Measurements from ENCODE around the gene AP2A2.
A peak's percentile ranks its signal among the peaks of the same experiment; 100 is the strongest.

The AP2A2 gene

GRCh38 chr11:993632-994167 lies 68.0 kb downstream of the AP2A2 start:
- no peak overlapping the region for H2BK12ac ChIP-seq (ENCODE audit: low read length)
- peaks cover 39 to 67% of the 10 kb centered on the region in 2 donors for H3K36me3 ChIP-seq (replicated peaks in 1 of 2; ENCODE audit: control insufficient read depth in 2 of 2, insufficient read depth in 2 of 2, low read length in 2 of 2)
- WGBS, 2 donors (ENCODE audit: extremely low coverage in 2 of 2, insufficient read length in 2 of 2, insufficient replicate concordance in 1 of 2) = no CpG with 5 or more reads among the region's 35 CpGs

DNA sequence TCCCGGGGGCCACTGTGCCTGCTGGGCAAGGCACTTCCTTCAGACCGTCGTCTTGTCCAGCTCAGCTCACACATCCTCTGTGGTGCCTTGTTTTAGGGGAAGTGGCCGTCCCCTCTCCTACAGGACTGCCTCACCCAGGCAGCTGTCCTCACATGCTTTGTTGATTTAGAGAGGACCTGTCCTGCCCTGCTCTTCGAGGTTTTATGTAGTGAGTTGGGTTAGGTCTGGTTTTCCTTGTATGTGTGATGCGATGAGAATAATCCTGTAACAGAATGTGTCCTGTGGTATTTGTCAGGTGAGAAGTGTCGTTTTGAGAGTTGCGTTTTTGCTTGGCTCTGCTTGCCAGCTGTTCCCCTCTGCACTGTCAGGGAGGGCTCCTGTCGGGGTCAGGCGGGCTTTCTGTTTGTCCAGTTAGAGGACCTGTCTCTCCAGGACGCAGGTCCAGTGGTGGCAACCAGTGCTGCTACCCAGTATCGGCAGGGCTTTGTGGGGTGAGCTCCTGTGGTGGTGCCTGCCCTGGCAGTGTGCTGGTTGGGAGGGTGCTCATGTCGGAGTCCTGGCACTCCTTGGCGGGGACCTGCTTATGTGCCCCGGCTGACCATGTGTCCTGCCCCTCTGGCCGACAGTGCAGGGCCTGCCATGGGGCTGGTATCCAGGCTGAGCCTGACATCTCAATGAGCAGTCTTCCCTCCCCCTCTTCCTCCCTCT lies 69.5 kb downstream of the AP2A2 start:
- Histone ChIP-seq H2BK120ac (ENCODE audit: low read depth, low read length) (no peak overlapping the region), H2AK5ac (ENCODE audit: low read depth, low read length) (no peak overlapping the region), H3K23ac (ENCODE audit: low read depth, low read length, poor library complexity) (no peak overlapping the region), H4K91ac (ENCODE audit: low read depth, low read length, poor library complexity) (peak overlapping the region; percentile 7), H2BK12ac (ENCODE audit: low read length) (no peak overlapping the region), H3K79me1 (ENCODE audit: low read depth, low read length) (peaks cover 8% of the 10 kb centered on the region), H3K4me1 (ENCODE audit: control insufficient read depth in 2 of 2, insufficient read depth in 1 of 2, low read depth in 1 of 2, low read length in 2 of 2) (peaks cover 3 to 7% of the 10 kb centered on the region in 2 donors), H3K27me3 (ENCODE audit: control insufficient read depth in 3 of 3, insufficient read depth in 3 of 3, low read depth in 1 of 3, low read length in 3 of 3) (no peaks in the 10 kb centered on the region), H3K4me2 (ENCODE audit: insufficient read depth, low read length, poor library complexity, severe bottlenecking) (no peak overlapping the region), H3K27ac (replicated peaks; ENCODE audit: low read length) (no peak overlapping the region), H2BK15ac (ENCODE audit: low read length) (no peak overlapping the region), H3K4ac (ENCODE audit: low read length) (no peak overlapping the region), H3K14ac (ENCODE audit: low read length) (peak overlapping the region; percentile 31), H3K9me3 (replicated peaks in 1 of 2; ENCODE audit: control insufficient read depth in 2 of 2, insufficient read depth in 1 of 2, low read depth in 1 of 2, low read length in 2 of 2) (no peaks in the 10 kb centered on the region), H3K4me3 (ENCODE audit: low read length in 2 of 2) (no peak overlapping the region), H2AFZ (ENCODE audit: low read length) (no peak overlapping the region), H3K18ac (ENCODE audit: low read length) (no peak overlapping the region), H3K36me3 (replicated peaks in 1 of 2; ENCODE audit: control insufficient read depth in 2 of 2, insufficient read depth in 2 of 2, low read length in 2 of 2) (peaks cover 30 to 63% of the 10 kb centered on the region in 2 donors), H2BK5ac (ENCODE audit: low read length) (no peak overlapping the region), H3K9ac (ENCODE audit: low read depth, low read length, poor library complexity) (no peak overlapping the region), H4K8ac (ENCODE audit: low read depth, low read length) (no peak overlapping the region)
- WGBS, 2 donors (ENCODE audit: extremely low coverage in 2 of 2, insufficient read length in 2 of 2, insufficient replicate concordance in 1 of 2) = no CpG with 5 or more reads among the region's 16 CpGs
- no peak for DNase-seq (ENCODE audit: low spot score)

More at GRCh38 chr11:993632-994167, 68.0 kb downstream of the AP2A2 start:
- DNase-seq (ENCODE audit: low spot score) = no peak
- no peaks in the 10 kb centered on the region for H3K9me3 ChIP-seq (replicated peaks in 1 of 2; ENCODE audit: control insufficient read depth in 2 of 2, insufficient read depth in 1 of 2, low read depth in 1 of 2, low read length in 2 of 2)
- peaks cover 3 to 7% of the 10 kb centered on the region in 2 donors for H3K4me1 ChIP-seq (ENCODE audit: control insufficient read depth in 2 of 2, insufficient read depth in 1 of 2, low read depth in 1 of 2, low read length in 2 of 2)
- H3K23ac ChIP-seq (ENCODE audit: low read depth, low read length, poor library complexity) = no peak overlapping the region
- no peak overlapping the region for H4K91ac ChIP-seq (ENCODE audit: low read depth, low read length, poor library complexity)
- no peak overlapping the region for H2BK120ac ChIP-seq (ENCODE audit: low read depth, low read length)
- H3K27me3 ChIP-seq (ENCODE audit: control insufficient read depth in 3 of 3, insufficient read depth in 3 of 3, low read depth in 1 of 3, low read length in 3 of 3) = no peaks in the 10 kb centered on the region
- H3K4me3 ChIP-seq (ENCODE audit: low read length in 2 of 2) = peak overlapping the region in 1 of 2 donors; percentile 67
- H2BK15ac ChIP-seq (ENCODE audit: low read length) = no peak overlapping the region
- H3K4ac ChIP-seq (ENCODE audit: low read length) = no peak overlapping the region
- H3K9ac ChIP-seq (ENCODE audit: low read depth, low read length, poor library complexity) = no peak overlapping the region
- H3K14ac ChIP-seq (ENCODE audit: low read length) = no peak overlapping the region
- H2AFZ ChIP-seq (ENCODE audit: low read length) = no peak overlapping the region
- no peak overlapping the region for H2AK5ac ChIP-seq (ENCODE audit: low read depth, low read length)
- H4K8ac ChIP-seq (ENCODE audit: low read depth, low read length) = peak overlapping the region; percentile 43
- H3K4me2 ChIP-seq (ENCODE audit: insufficient read depth, low read length, poor library complexity, severe bottlenecking) = no peak overlapping the region
- H3K27ac ChIP-seq (replicated peaks; ENCODE audit: low read length) = no peak overlapping the region
- H2BK5ac ChIP-seq (ENCODE audit: low read length) = no peak overlapping the region
- H3K79me1 ChIP-seq (ENCODE audit: low read depth, low read length) = peaks cover 6% of the 10 kb centered on the region
- H3K18ac ChIP-seq (ENCODE audit: low read length) = no peak overlapping the region

- no CpG with 5 or more reads among the region's 22 CpGs for WGBS, 2 donors (ENCODE audit: extremely low coverage in 2 of 2, insufficient read length in 2 of 2, insufficient replicate concordance in 1 of 2)
- H3K79me1 ChIP-seq (ENCODE audit: low read depth, low read length) = peaks cover 10% of the 10 kb centered on the region
- peaks cover 31 to 66% of the 10 kb centered on the region in 2 donors for H3K36me3 ChIP-seq (replicated peaks in 1 of 2; ENCODE audit: control insufficient read depth in 2 of 2, insufficient read depth in 2 of 2, low read length in 2 of 2)
- H3K4me3 ChIP-seq (ENCODE audit: low read length in 2 of 2) = no peak overlapping the region
- H4K91ac ChIP-seq (ENCODE audit: low read depth, low read length, poor library complexity) = no peak overlapping the region
- H2BK15ac ChIP-seq (ENCODE audit: low read length) = no peak overlapping the region
- H3K4me2 ChIP-seq (ENCODE audit: insufficient read depth, low read length, poor library complexity, severe bottlenecking) = no peak overlapping the region
- no peak overlapping the region for H2AFZ ChIP-seq (ENCODE audit: low read length)
- no peak overlapping the region for H2BK12ac ChIP-seq (ENCODE audit: low read length)
- H3K4me1 ChIP-seq (ENCODE audit: control insufficient read depth in 2 of 2, insufficient read depth in 1 of 2, low read depth in 1 of 2, low read length in 2 of 2) = peaks cover 3 to 7% of the 10 kb centered on the region in 2 donors
- no peak overlapping the region for H3K9ac ChIP-seq (ENCODE audit: low read depth, low read length, poor library complexity)
- no peak overlapping the region for H2AK5ac ChIP-seq (ENCODE audit: low read depth, low read length)
- no peak overlapping the region for H4K8ac ChIP-seq (ENCODE audit: low read depth, low read length)
- H3K23ac ChIP-seq (ENCODE audit: low read depth, low read length, poor library complexity) = no peak overlapping the region
- H3K27ac ChIP-seq (replicated peaks; ENCODE audit: low read length) = peak overlapping the region; percentile 39
- no peak overlapping the region for H2BK5ac ChIP-seq (ENCODE audit: low read length)
- H3K9me3 ChIP-seq (replicated peaks in 1 of 2; ENCODE audit: control insufficient read depth in 2 of 2, insufficient read depth in 1 of 2, low read depth in 1 of 2, low read length in 2 of 2) = no peaks in the 10 kb centered on the region
- H3K18ac ChIP-seq (ENCODE audit: low read length) = no peak overlapping the region
- no peak overlapping the region for H2BK120ac ChIP-seq (ENCODE audit: low read depth, low read length)
- no peak overlapping the region for H3K4ac ChIP-seq (ENCODE audit: low read length)
- no peak overlapping the region for H3K14ac ChIP-seq (ENCODE audit: low read length)
- no peaks in the 10 kb centered on the region for H3K27me3 ChIP-seq (ENCODE audit: control insufficient read depth in 3 of 3, insufficient read depth in 3 of 3, low read depth in 1 of 3, low read length in 3 of 3)
- peak; percentile 48 for DNase-seq (ENCODE audit: low spot score)
Observed at GRCh38 chr11:995752-996420, 70.2 kb downstream of the AP2A2 start.

DNA sequence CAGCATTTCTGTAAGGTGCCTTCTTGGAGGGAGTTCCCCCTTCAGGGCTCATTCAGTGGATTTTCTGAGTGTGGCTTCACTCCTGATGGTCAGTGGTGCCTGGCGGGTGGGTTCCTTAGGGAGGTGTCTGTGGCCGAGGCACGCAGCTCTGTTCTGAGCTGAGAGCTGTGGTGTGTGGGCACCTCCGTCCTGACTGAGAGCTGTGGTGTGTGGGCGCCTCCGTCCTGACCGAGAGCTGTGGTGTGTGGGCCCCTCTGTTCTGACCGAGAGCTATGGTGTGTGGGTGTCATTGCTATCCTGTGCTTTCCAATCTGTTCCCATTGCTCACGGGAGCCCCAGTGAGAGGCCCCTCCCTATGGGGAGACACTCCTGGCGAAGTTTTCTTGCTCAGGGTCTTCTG lies 71.0 kb downstream of the AP2A2 start:
- WGBS, 2 donors (ENCODE audit: extremely low coverage in 2 of 2, insufficient read length in 2 of 2, insufficient replicate concordance in 1 of 2) = no CpG with 5 or more reads among the region's 10 CpGs
- no peak overlapping the region for H2BK5ac ChIP-seq (ENCODE audit: low read length)
- no peak overlapping the region for H3K14ac ChIP-seq (ENCODE audit: low read length)
- H3K23ac ChIP-seq (ENCODE audit: low read depth, low read length, poor library complexity) = no peak overlapping the region
- no peaks in the 10 kb centered on the region for H3K27me3 ChIP-seq (ENCODE audit: control insufficient read depth in 3 of 3, insufficient read depth in 3 of 3, low read depth in 1 of 3, low read length in 3 of 3)
- peaks cover 31 to 68% of the 10 kb centered on the region in 2 donors for H3K36me3 ChIP-seq (replicated peaks in 1 of 2; ENCODE audit: control insufficient read depth in 2 of 2, insufficient read depth in 2 of 2, low read length in 2 of 2)
- peaks cover 3 to 7% of the 10 kb centered on the region in 2 donors for H3K4me1 ChIP-seq (ENCODE audit: control insufficient read depth in 2 of 2, insufficient read depth in 1 of 2, low read depth in 1 of 2, low read length in 2 of 2)
- H2AK5ac ChIP-seq (ENCODE audit: low read depth, low read length) = no peak overlapping the region
- H2AFZ ChIP-seq (ENCODE audit: low read length) = no peak overlapping the region
- DNase-seq (ENCODE audit: low spot score) = no peak
- no peak overlapping the region for H4K8ac ChIP-seq (ENCODE audit: low read depth, low read length)
- no peak overlapping the region for H2BK120ac ChIP-seq (ENCODE audit: low read depth, low read length)
- H2BK15ac ChIP-seq (ENCODE audit: low read length) = no peak overlapping the region
- no peak overlapping the region for H3K4ac ChIP-seq (ENCODE audit: low read length)
- no peak overlapping the region for H2BK12ac ChIP-seq (ENCODE audit: low read length)
- H4K91ac ChIP-seq (ENCODE audit: low read depth, low read length, poor library complexity) = no peak overlapping the region
- no peaks in the 10 kb centered on the region for H3K9me3 ChIP-seq (replicated peaks in 1 of 2; ENCODE audit: control insufficient read depth in 2 of 2, insufficient read depth in 1 of 2, low read depth in 1 of 2, low read length in 2 of 2)
- no peak overlapping the region for H3K18ac ChIP-seq (ENCODE audit: low read length)
- no peak overlapping the region for H3K9ac ChIP-seq (ENCODE audit: low read depth, low read length, poor library complexity)
- H3K27ac ChIP-seq (replicated peaks; ENCODE audit: low read length) = no peak overlapping the region
- H3K4me3 ChIP-seq (ENCODE audit: low read length in 2 of 2) = no peak overlapping the region
- no peak overlapping the region for H3K4me2 ChIP-seq (ENCODE audit: insufficient read depth, low read length, poor library complexity, severe bottlenecking)
- H3K79me1 ChIP-seq (ENCODE audit: low read depth, low read length) = peaks cover 8% of the 10 kb centered on the region
